GM18520 (cell line): ENCODE data around the gene MACROD1.
A peak's percentile ranks its signal among the peaks of the same experiment; 100 is the strongest.

ENCODE experiments used
- ATAC-seq: cut with Tn5 transposase; IDR thresholded peaks from one replicate; pipeline ENCODE4 v1.9.1; 2021; ENCODE audit not compliant: unreplicated experiment

The MACROD1 gene

DNA sequence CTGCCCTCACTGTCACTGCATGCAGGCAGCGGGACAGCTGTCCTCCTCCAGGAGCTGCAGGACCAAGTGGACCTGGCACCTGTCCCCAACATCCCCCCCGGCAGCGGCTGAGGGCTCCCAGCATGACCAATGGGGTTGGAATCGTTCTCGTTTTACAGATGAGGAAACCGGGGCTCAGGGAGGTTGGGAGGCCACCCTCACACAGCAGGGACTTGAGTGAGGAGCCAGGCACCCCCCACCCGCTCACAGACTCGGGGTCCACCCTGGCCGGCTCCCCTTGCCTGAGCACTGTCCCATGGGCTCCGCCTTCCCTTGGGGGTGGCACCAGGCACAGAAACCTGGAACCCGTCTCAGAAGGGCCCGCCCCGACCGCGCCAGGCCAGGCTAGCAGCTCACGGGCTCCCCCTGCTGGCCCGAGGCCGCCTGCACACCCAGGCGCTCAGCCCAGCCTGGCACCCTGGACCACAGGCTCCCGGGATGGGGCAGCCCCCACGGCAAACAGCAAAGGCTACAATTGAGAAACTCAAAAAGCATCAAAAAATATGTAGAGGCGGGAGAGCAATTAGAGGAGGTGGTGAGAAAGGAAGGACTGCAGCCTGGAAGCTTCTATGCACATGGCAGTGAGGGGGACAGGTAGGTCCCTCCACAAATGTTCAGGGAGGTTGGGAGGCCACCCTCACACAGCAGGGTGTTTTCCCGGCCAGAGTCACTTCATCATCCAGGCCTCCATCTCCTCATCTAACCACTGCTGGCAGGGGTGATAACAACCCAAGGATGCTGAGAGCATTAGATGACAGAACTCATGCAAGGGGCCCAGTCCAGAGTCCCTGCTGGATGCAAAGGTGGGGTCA lies 12.8 kb downstream of the MACROD1 start:
- peak; percentile 40 for ATAC-seq

DNA sequence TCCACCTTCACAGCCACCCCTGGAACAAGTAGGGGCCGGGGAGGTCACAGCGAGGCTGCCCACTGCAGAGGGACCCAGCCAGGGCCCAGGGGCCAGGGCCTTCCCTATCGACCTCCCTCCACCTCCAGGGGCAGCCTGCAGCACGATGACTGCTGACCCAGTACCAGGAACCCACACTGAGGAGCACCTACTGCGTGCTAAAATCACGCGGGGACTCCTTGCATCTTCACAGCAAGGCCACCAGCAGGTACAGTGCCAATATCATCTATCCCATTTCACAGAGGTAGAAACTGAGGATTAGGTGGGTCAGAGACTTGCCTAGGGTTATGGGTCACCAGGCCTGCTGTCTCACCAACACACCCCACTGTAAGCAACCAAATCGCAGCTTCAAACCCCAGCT lies 14.6 kb downstream of the MACROD1 start:
- no peak for ATAC-seq

DNA sequence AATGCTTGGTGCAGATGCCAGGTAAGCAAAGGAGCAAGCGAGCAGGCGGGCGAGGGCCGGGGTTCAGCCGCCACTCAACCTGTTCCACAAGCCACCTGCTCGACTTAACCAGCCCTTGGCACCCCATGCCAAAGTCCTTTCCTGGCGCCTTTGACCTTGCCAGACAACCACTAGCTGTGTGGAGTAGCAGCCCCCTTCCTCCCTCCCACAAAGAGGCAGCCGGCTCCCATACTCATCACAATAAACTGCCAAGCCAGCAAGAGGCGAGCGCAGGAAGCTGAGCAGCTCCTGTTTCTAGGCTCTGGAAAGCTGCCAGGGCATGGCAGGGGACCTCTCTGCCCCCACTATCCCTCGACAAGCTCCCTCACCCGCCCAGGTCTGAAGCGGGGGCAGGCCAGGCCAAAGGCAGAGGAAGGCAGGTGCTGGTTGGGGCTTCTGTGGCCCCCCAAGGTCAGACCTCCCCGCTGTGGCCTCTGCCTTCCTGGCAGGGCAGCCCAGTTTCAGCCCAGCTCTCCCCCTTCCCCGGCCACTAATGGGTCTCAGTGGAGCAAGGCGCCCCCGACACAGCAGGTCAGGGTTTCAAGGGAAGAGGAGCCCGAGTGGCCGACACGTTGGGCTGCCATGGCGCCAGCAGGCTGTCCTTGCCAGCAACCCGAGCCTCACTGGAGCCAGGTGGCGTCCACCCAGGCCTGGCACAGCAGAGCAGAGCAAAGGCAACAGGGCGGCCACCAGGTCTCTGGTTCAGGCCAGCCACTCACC lies 15.3 kb downstream of the MACROD1 start:
- ATAC-seq, result no peak

DNA sequence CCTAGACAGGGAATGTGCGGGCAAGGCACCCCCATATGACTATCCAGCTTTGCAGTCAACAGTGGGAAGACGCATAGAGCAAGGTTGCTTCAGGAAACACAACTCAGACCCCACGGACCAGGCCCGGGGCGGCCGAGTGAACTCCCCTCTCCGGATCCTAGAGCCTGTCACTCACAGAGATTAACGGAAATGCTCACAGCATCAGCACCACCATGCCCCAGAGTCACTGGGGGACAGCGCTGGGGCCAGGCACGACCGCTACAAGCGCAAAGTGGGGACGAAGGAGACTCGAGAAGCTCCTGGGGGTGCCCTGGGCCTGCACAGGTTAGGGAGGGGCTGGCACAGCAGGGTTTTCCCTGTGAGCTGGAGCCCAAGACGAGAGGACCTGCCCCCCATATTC lies 15.9 kb downstream of the MACROD1 start:
- no peak for ATAC-seq

DNA sequence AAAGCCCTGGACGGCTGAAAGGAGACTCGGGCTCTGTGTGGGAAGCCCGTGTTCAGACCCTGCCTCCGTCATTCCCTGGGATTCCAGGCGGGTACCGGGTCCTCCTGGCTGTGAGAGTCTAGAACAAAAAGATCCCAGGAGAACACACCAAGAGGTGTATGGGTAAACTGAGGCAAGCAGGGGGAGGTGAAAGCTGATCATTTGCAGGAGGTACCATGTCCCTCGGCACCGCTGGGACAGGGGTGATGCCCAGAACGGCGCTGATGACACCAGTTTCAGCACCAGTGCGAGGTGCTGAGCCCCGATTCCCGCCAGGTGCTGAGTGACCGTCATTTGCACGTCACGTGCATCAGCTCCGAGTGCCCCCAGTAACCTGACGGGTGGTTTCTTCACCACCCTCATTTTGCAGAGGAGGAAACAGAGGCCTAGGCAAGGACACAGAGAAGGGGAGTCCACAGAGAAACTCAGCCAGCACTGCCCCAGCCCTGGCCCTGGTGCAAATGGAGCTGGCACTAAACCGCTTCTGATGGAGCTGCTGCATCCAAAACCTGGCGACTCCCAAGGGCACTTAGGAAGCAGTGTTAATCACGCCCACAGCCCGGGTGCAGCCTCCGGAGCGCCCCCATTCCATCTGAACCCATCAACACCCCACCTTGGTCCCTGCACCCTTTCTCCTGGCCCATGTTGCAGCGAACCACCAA lies 16.8 kb downstream of the MACROD1 start:
- ATAC-seq, result no peak

DNA sequence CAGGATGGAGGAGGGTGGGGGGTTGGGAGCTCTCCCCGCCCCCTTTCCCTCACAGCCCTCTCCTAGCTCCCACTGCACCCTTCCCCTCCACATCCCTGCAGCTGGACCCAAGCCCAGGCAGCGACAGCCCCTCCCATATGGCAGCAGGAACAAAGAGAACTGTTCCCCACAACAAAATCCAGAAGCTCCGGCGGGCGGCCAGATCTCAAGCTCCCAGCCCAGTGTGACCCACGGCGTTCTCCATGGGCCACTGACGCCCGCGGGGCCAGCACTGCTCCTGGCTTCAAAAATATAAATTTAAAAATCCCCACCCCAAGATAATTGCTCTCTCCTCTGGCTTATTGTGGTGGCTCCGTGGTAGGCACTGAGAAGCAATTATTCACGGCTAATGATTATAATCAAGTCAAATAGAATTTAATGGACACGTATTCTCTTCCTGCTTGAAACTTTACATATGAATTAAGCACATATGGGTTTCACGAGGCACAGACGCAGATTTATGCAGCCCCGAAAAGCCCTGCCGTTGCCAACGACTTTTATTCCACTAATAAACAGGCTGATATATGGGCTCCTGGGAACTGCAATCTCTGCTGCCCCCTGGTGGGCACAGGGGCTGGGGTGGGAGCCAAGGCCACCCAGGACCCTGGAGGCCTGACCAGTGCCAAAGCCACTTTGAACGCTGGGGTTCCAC lies 17.5 kb downstream of the MACROD1 start:
- ATAC-seq, result no peak

DNA sequence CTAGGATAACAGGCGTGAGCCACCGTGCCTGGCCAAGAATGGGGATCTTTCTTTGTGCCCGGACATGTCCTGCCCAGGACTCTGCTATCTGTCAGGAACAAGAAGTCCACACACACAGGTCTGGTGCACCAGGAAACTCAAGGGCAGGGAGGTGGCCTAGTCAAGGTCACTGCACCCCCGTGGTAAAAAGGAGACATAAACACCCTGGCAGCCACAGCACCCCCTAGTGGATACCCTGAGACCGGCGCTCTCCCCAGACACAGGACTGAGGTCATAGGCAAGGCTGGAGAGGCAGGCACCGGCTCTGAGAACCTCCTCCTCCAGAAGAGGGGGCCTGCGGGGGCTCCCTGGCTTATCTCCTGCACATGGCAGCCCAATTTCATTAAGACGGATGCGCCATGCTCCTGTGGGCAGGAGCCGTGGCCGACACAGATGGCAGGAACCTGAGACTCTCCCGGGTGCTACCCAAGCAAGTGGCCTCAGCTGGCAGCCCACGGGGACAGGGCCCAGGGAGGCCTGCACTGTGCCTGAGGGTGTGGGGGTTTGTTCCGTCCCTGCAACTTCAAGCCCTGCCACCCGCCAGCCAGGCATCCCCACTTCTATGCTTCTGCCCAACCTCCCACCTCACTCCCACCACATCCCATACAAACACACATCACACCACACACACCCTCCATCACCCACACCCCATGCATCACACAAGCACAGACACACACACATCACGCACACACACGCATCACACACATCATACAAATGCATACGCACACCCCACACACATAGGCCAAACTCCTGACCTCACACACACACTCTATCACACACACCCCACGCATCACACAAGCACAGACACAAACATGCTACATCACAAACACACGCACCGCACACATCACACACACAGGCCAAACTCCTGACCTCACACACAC lies 19.6 kb downstream of the MACROD1 start:
- no peak for ATAC-seq

DNA sequence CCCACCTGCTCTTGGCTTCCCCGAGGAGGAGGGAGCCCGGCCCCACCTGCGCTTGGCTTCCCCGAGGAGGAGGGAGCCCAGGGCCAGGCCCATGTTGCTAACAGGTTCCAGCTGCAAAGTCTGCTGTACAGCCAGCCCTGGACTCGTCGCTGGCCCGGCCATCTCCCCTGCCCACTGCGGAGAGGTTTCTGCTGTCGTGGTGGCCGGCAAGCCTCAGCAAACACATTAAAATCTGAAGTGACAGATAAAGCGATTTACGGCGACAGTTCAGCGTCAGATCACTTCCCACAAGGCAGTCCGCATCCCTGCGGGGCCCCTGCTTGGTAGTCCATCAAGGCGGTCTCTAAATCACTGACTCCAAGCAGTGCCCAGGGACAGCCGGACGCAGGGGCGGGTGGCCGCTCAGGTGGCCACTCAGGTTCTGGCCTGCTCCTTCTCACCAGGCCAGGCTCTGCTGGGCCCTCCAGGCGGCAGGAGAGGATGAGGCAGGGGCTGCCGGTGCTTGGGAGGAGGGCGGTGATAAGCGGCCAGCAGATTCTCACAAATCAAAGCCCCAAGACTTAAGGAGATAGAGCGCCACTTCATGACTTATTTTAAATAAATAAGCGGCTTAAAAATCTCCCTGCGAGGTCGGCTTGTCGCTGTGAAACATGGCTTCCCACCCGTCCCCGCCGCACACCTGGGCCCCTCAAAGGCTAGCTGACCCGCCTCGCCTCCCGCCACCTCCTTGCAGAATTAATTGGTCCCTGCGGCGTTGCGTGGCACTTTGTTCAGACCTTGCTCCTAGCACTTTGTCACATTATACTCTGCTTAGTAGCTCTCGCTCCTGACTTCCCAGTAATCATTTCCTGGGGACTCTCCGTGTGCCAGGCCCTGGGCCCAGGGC lies 21.1 kb downstream of the MACROD1 start:
- ATAC-seq, result no peak

DNA sequence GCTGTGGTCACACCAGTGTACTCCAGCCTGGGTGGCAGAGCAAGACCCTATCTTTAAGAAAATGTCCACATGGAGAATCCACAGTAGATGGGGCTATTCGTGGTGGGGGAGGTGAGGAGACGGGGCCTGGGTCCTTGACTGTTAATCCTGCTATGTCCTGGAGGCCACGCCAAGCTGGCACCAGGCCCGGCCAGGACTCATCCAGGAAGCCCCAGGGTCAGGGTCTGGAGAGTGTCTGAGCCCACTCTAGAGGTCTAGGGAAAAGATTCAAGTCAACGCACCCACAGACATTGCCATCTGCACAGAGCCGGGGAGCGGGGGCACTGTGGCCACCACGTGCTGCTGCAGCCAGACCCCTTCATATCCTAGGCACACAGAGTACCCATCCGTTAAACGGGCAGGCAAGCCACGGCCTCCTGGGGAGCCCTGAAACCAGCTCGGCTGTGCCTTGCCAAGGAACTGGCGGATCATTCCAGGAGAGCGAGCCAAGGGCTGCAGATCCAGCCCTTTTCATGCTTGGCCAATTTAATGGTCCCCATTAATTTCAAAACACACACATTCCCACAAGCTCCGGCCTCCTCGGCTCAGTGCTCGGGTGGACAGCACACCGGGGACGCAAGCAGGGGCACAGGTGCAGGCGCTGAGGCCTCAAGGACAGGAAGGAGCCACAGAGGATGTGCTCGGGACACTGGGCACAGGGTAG lies 24.7 kb downstream of the MACROD1 start:
- ATAC-seq, result no peak

DNA sequence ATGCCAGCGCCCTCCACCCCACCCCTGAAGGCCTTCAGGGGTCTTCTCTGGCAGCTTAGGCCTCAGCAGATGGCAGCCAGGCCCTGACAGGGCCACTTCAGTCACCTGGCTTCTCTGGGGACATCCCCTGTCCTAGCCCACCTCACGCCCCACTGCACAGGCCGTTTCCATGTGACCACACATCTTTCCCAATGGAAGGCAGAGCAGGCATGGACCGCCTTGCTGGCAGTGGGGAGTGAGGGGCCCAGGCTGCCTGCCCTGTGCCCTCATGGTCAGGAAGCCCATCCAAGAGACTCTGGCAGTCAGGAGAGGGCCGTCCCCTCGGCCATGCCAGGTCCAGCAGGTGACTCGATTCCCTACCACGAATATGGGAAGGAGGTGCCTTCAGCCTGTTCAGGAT lies 25.8 kb downstream of the MACROD1 start:
- no peak for ATAC-seq

DNA sequence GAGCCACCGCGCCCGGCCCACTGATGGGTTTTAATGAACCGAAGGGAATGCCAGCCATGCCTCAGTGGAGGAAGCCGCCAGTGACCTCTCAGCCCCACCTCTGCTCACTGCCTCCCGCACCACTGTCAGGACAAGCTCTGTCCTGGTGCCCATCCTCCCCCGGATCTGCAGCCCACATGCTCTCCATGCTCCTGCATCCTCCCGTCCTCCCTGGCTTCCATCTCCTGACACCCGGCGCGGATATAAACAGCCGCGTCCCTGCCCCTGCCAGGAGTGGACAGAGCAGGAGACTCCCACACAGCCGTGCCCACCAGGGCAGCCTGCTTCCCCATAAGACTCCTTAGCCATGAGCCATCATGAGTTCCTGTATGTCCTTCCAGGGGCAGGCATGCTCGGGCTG lies 26.9 kb downstream of the MACROD1 start:
- no peak for ATAC-seq

DNA sequence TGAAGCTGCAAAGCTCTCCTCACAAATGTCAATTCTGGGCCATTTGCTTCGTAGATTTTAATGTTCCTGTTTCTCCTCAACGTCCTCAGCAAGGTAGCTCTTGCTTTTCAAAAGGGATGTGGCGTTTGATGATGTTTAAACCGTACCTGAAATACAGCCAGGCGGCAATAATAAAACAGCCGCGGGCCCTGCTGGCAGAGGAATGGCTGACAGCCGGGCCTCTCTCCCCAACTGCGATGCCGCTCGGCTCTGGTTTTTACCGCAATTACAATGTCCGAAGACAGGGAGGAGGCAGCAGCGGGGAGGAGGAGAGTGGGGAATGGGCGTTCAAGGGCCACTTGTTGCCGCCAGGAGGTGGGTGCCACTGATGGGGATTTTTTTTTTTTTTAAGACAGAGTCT lies 27.5 kb downstream of the MACROD1 start:
- no peak for ATAC-seq

DNA sequence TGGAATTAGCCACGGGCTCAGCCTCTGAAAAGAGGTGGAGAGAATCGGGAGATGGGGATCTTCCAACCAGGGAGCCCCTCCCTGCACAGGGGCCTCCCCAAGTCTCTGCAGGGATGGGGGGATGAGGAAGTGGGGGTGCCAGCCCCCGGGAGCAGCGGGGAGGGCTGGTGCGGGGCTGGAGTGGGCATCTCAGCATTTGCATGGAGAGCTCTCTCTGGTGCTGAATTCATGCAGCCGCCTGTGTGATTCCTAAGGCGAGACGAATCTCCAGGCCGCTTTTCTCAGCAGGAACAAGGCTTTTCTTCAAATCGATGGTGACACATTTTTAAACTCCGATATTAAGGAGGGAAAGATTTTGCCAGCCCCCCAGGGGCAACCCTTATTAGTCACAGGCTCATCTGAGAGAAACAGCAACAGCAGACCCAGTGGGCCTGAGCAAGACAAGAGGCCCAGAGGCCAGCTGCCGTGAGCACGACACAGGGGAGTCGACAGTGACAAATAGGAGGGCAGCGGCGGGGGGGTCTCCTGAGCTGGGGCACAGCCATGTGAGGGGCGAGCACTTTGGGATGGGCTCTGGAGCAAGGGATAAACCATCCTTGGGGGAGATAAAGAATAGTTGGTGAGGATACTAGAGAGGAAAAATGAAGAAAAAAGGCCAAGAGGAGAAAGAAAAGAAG lies 29.0 kb downstream of the MACROD1 start:
- no peak for ATAC-seq

DNA sequence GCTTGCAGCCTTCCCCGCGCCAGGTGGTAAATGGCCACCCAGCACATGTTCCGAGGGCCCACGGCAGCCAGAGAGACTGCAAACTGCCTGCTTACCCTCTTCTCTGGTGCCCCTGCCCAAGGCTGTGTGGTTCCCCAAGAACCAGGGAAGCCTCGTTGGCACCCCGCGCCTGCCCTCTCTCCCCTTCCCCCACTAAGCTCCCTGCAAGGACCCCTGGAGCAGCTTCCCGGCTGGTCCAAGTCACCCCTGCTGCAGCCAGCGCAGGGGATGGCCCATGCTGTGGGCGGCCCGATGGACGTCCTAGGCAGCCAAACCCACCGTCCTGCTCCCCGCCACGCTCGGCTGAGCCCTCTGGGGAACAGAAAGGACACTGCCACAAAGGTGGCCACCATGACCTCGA lies 30.2 kb downstream of the MACROD1 start:
- ATAC-seq, result no peak

DNA sequence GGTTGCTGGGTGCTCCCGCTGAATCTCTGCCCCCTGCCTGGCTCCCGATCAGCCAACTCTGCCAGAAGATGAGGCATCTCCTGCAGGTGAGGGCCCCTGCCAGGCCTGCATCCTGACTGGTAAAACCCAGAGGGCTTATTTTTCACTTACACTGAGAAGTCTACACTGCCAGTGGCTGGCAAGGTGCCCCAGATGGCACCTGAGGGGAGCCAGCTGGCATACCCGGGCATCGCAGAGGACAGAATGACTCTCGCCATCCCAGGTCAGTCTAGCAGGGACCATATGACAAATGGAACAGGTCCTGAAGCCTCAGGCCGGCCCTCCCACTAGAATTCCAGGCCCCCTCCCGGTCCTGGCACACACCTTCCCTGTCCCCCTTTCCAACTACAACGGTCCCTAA lies 30.9 kb downstream of the MACROD1 start:
- no peak for ATAC-seq

DNA sequence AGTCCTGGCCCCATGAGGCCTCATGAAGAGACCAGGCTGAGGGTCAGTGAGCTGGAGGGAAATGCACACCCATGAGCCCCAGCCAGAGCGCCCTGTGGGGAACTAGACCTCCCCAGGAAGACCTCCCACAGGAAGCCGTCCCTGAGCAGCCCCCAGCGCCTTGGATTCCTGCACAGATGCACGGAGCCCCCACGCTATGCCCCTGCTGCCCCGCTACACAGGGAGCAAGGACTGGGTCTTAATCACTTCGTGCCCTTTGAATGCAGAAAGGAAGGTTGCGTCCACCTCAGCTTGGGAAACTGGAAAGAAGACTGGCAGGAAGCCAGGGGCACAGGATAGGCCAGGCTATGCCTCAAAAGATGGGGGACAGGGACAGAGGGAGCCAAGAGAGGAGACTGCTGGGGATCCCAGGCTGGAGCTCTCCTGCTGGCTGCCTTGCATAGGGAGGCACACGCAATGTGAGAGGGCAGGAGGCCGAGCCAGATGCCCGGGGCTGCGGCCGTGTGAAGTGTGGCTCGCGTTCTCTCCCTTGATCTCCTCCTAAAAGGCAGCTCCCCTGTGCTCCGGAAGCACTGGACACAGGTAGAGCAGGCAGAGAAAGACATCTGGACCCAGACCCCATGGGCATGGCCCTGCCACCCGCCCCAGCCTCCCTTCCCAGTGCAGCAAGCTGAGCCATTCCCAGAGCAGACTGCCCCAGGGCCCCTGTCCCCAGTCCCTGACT lies 32.8 kb downstream of the MACROD1 start:
- ATAC-seq, result no peak

DNA sequence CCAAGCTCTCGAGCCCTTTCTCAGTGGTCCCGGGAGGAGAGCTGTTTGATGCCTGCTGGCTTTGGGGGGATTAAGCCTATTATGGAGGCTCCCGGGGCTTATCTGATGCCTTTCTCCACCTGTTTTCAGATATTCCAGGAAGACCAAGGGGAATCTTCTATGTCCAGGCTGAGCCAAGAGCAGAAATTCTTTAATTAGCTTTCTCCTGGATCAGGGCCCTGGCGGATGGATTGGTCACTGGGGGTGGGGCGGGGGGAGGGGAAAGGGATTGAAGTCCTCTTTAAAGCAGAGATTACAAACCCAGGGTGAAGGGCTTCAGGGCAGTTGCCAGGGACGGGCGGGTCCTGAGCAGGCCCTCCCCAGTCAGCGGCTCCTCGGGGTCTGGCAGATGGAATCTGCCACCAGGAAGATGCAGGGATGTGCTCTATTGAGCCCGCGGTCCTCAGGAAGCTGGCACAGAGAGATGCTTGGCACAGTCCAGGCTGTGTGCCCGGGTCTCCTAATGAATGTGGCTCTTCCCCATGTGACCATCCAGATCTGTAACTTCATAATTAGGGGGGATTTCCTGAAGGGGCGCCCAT lies 33.6 kb downstream of the MACROD1 start:
- ATAC-seq, result no peak
